ENCODE data around the gene R3HDM1.
"Not testable (repeated sequence)": the region's sequence is repeated elsewhere in the genome, so short reads cannot be mapped to it uniquely, and the experiment has no call there.

The R3HDM1 gene

DNA sequence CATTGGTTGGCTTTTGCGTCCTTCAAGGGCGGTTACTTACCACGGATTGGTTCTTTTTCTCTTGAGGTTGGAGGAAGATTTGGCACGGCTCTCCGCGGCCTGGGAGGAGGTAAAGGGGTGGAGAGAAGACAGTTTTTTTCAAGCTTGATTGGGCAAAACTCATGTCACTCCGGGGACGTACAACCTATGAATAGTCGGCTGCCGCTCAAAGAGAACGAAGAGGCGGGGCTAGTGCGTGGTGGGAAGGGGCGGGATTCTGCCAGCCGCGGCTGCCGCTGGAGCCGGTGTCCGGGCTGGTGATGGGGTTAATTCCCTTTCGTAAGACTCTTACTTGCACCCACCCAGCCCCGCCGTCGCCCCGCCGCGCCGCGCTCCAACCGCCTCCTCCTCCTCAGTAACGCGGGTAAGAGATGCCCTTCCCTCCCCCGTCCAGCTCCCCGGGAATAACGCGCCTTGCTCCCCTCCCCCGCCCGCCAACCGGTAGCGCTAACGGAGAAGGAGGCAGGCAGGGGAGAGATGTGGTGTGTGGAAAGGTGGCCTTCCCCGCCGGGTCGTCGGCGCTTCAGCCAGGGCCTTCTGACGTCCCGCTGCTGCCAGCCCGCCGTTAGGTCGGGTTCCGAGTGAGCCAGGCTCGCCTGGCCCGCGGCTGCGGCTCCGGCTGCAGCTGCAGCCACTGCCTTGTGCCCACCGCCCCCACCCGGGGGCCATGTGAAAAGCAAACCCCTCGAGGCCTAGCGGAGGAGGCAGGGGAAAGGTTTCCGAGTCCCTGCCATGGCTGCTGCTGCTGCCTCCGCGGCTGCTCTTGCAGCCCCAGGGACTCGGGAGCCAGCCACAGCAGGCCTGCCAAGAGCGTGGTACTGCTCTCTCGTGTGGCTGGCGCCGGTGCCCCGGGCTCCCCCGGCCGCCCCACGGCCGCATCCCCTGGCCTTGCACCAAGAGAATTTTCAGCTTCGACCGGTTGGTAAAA, at the start of gene R3HDM1:
Gene R3HDM1, plus strand, starts transcription at position 254 of the 967 bp plus-strand sequence. CDS start 73,362 bp downstream, outside the sequence.
- peak; percentile 100 for DNase-seq (ENCODE audit: low spot score)

DNA sequence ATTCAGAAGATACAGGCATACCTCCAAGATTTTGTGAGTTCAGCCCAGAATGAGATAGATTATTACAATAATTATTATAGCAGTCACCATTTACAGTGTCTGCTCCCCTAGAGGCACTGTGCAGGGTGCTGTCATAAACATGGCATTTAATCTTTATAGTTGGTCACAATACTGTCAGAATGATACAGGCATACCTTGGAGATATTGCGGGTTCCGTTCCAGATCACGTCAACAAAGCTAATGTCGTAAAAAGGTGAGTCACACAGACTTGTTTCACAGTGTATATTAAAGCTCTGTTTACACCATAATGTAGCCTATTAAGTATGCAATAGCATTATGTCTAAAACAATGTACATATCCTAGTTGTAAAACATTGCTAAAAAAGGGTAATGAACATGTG, 45.8 kb upstream of the R3HDM1 start:
- DNase-seq (ENCODE audit: low spot score), result no peak

DNA sequence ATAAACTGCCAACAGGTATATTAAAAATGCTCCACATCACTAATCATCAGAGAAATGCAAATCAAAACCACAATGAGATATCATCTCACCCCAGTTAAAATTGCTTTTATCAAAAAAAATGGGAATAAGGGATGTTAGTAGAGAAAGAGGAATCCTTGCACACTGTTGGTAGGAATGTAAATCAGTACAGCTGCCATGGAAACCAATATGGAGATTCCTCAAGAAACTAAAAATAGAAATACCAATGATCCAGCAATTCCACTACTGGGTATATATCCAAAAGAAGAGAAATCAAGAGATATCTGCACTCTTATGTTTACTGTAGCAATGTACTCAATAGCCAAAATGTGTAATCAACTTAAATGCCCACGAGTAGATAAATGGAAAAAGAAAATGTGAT, 40.9 kb upstream of the R3HDM1 start:
- no peak for DNase-seq (ENCODE audit: low spot score)

DNA sequence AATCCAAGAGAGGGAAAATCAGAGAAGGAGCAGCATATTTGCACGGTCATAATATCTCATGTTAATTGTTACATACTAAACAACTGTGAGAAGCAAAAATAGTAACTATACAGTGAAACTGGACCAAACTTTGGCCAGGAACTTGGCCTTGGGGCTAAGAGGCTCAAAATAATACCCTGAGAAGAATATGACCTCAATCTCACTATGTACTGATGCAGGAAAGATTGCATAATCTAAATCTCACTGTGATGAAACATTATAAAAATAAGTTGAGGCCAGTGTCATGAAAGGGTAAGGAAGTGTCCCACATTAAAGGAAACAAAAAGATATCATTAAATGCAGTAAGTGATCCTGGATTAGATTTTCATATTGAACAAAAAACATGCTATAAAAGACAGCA, 36.8 kb upstream of the R3HDM1 start:
- DNase-seq (ENCODE audit: low spot score), result no peak

DNA sequence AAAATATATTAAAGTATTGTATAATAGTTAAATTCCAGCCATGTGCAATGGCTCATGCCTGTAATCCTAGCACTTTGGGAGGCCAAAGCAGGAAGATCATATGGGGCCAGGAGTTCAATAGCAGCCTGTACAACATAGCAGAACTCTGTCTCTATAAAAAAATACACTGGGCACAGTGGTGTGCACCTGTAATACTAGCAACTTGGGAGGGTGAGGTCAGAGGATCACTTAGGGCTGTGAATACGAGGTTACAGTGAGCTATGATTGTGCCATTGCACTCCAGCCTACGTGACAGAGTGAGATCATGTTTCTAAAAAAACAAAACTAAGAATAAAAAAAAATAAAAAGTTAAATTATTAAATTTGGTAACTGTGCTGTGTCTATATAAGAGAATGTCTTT, 36.4 kb upstream of the R3HDM1 start:
- no peak for DNase-seq (ENCODE audit: low spot score)

DNA sequence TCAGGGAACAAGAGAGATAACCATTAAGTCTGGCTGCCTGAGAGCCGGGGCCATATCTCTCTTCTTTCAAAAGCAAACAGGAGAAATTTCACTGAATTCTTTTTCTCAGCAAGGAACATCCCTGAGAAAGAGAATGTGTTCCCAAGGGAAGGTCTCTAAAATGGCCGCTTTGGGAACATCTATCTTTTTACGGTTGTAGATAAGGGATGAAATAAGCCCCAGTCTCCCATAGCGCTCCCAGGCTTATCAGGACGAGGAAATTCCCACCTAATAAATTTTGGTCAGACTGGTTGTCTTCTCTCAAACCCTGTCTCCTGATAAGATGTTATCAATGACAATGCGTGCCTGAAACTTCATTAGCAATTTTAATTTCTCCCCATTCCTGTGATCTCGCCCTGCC, 32.7 kb upstream of the R3HDM1 start:
- DNase-seq (ENCODE audit: low spot score), result not testable (repeated sequence)

DNA sequence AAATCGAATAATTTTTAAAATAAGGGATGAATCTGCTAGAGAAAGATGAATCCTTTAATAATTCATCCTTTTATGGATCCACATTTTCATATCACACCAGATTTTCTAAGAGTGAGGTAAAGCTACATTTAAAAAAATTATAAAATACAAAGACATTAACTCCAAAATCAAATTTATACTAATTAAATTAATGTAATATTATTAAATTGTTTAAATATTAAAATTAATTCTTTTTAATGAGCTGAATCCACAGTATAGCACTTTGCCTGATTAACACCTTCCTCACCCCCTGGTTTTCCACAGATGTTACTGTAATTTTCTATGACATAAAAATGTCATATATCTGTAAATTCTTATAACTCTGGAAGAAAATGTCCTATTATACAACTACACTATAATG, 26.5 kb upstream of the R3HDM1 start:
- DNase-seq (ENCODE audit: low spot score), result no peak

DNA sequence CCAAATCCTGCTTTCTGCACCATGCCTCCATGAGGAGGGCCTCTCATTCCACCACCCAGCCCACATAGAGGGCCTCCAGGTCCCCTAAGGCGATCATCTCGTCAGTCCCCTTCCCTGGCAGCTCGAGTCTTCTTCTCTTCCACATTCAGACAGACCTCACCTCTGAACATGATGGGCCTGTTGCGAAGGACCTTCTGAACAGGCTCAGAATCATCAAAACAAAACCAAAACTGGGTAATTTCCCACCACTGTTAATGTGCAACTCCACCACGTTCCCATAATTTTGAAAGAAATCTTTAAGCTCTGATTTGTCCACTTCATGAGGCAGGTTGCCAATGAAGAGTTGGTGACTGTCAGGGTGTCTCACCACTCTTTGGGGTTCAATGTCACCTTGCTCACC, 20.7 kb upstream of the R3HDM1 start:
- DNase-seq (ENCODE audit: low spot score), result no peak

DNA sequence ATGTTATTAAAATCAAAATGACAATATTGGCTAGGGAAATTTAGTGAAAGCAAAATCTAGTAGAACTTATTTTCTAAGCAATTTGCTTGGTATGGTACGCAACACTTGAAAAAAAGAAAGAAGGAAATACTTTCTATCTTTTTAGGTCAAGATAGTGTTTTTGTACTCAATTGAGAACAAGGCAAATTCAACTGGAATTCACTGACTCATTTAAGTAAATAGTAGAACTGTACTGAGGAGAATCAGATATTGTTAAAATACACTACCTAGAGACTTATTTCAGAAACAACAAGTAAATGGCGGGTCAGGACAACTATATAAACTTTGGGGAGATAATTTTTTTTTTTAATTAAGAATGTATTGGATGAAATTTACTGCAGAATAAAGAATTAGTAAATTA, 19.2 kb upstream of the R3HDM1 start:
- DNase-seq (ENCODE audit: low spot score), result no peak

DNA sequence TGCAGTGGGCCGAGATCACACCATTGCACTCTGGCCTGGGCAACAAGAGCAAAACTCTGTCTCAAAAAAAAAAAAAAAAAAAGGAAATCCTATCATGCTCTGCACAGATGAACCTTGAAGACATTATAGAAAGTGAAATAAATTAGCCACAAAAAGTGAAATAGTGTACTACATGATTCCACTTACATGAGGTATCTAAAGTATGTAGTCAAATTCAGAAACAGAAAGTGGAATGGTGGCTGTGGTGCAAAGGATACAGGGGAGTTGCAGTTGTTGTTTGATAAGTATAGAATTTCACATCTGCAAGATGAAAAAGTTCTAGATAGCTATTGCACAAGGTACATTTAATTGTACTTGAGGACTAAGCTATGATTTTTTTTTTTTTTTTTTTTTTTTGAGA, 5.5 kb upstream of the R3HDM1 start:
- DNase-seq (ENCODE audit: low spot score), result no peak

DNA sequence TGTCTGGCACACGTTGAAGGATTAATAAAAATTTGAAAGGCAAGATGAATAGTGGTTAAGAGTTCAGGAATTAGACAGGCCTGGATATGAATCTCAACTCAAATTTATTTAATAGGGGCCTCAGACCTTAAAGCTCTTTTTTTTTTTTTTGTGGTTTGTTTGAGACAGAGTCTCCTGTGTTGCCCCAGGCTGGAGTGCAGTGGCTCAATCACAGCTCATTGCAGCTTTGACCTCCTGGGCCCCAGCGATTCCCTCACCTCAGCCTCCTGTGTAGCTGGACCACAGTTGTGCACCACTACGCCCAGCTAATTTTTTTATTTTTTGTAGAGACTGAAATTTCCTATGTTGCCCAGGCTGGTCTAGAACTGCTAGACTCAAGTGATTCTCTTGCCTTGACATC, 3.3 kb upstream of the R3HDM1 start:
- DNase-seq (ENCODE audit: low spot score), result no peak

DNA sequence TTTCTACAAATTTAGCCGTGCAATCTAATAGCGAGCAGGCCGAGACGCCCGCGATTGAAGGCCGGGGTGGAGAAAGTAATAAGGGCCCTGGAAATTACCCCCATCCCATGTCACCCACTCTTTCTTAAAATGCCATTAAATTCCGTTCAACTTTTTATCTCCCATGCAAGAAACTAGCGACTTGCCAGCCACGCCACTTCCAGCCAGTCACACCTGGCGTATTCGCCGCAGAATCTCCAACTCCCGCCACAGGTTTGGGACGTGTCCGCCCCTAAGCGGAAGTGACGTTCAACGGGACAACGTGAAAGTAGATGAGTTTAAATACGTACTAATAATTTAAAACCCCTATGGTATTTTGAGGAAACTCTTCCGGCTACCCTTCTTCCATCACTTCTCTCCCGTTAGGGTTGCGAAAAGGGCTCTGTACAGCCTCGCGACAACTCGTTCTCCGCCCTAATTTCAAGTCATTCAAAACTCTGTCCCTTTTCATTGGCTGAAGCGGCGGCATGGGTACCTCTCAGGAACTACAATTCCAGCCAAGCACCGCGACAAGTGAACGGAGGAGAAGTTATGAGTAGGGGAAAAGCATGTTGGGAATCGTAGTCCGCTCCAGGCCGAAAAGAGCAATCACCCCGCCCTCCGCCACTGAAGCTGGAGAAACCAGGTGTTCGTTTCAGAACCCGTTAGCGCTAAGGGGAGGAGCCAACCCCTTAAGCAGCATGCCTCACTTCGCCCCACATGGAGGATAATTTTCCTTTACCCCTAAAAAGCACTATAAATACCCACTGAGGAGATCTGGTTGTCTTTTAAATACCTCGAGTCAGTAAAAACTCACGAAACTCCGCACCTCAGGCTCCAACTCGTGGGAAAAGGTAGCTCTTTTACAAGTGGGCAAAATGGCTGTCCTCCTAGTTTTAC, 712 bp upstream of the R3HDM1 start, which contains the start of gene ZRANB3:
Gene ZRANB3, minus strand, starts transcription at position 906 of the 918 bp plus-strand sequence.
- DNase-seq (ENCODE audit: low spot score), result peak; percentile 99

DNA sequence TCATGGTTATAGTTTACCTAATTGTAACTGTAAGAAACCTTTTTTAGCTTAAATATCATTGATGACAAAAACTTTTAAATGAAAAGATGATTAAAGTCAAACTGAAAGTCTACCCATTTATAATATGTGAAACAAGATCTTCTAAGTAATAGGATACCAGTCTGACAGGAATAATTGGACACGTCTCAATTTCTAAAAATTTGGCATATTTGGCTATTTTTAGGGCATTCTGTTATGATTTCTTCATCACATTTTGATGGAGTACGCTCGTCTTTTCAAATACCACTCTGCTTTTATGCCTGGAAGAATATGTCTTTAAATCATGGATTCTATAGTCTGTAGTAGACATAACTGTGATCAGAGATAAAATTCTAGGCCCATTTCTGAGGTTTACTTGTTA, 1.3 kb downstream of the R3HDM1 start:
- DNase-seq (ENCODE audit: low spot score), result no peak

DNA sequence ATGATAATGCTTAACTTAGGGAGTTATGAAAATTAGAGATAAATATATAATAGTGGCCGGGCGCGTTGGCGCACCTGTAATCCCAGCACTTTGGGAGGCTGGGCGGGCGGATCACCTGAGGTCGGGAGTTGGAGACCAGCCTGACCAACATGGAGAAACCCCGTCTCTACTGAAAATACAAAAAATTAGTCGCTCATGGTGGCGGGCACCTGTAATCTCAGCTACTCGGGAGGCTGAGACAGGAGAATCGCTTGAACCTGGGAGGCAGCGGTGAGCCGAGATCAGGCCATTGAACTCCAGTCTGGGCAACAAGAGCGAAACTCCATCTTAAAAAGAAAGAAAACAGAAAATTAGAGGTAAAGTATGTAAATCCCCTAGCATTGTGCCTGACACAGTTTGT, 2.3 kb downstream of the R3HDM1 start:
- DNase-seq (ENCODE audit: low spot score), result not testable (repeated sequence)

DNA sequence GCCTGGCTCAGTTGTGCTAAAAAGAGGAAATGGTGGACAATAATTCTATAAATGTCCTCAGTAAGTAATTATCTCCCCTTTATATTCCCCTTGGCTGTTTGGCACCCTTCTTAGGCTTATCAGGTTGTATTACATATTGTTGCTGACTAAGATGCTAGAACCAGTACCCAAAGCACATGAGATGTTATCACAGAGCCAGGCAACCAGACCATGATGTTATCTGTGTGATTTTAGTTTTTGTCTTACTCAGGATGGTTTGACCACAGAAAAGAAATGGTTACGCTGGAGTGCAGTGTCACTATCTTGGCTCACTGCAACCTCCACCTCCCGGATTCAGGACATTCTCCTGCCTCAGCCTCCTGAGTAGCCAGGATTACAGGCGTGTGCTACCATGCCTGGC, 15.2 kb downstream of the R3HDM1 start:
- DNase-seq (ENCODE audit: low spot score), result no peak

DNA sequence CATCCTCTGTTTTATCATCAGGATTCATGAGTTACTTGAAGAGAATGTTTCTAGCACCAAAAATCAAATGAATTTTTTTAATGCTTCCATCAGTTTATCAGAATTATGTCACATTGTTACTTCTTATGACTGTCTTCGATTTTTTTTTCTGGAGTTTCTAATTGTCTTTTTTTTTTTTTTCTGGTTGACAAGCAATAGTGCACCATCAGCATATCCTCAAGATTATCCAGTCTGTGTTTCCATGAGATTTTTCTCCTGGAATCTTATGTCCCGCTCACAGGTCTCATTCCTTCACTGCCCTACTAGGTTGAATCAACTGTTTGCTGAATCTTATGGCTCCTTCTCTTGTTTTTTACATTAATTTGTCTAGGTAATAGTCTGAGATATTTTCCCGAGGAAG, 16.0 kb downstream of the R3HDM1 start:
- no peak for DNase-seq (ENCODE audit: low spot score)

DNA sequence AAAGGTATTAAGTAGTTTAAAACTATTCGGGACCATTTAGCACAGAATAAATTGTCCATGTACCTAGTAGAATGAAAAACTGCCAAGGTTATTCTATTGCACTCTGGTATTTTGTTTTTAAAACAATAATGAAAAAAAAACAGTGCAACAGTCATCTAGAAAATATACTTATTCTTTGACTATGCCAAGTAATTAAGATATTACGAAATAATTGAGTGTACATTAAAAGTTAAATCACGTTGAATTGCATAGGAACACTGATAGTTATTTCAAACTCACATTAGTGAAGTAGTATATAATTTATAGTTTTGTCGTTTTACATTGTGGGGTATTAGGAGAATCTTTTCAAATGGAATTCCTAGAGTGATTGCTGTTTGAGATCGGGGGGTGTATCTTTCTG, 20.1 kb downstream of the R3HDM1 start:
- DNase-seq (ENCODE audit: low spot score), result no peak

DNA sequence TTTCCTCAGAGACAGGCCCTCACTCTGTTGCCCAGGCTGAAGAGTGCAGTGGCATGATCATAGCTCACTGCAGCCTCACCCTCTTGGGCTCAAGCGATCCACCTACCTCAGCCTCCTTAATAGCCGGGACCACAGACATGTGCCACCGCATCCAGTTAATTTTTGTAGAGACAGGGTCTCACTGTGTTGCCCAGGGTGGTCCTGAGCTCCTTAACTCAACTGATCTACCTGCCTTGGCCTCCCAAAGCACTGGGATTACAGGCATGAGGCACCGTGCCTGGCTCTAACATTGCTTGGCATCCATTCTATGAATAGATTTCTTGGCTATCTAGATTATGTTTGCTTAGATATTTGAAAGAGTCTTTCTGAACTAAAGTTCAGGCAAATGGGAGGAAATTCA, 21.6 kb downstream of the R3HDM1 start:
- no peak for DNase-seq (ENCODE audit: low spot score)

DNA sequence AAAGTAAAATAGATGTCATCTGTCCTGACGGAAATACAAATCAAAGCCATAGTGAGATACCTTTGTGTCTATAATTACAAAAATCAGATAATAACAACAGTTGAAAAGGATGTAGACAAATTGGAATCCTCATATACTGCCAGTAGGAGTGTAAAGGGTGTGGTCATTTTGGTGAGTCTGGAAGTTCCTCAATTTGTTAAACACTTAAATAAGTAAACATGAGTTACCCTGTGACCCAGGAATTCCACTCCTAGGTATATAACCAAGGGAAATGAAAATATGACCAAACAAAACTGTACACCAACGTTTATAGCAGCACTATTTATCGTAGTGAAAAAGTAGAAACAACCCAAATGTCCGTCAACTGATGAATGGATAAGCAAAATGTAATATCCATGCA, 24.0 kb downstream of the R3HDM1 start:
- DNase-seq (ENCODE audit: low spot score), result no peak

DNA sequence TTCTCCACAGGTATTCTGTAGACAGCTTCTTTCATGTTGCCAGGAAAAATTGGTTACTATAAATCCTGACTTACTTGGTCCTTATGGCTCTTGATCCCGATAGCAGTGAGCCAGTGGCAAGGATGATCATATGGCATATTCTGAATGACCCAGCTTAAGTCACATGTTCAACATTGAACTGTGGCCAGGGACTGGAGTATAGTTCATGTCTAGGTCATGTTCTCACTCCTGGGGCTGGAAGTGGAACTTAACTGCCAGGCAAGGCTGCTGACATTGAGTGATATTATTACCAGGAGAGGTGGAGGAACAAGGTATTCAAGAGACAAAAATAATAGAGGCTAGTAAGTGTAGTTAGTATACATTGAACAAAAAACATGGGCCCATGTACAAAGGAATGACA, 26.2 kb downstream of the R3HDM1 start:
- no peak for DNase-seq (ENCODE audit: low spot score)

DNA sequence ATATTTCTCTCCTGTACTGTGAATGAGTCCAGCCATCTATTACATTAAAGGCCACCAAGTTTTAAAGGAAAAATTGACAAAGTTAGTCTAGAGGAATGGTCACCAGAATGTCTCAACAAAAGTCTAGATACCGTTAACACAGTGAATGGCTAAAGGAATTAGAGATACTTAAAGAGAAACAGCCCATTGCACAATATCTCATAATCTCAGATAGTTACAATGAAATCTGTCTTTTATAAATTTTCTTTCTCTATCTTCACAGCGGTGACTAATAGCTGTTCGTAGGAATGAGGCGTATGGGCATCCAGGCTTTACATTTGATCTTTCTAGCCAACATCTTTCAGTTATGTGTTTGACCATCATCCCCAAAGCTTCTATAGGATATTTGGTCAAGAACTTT, 30.6 kb downstream of the R3HDM1 start:
- no peak for DNase-seq (ENCODE audit: low spot score)

DNA sequence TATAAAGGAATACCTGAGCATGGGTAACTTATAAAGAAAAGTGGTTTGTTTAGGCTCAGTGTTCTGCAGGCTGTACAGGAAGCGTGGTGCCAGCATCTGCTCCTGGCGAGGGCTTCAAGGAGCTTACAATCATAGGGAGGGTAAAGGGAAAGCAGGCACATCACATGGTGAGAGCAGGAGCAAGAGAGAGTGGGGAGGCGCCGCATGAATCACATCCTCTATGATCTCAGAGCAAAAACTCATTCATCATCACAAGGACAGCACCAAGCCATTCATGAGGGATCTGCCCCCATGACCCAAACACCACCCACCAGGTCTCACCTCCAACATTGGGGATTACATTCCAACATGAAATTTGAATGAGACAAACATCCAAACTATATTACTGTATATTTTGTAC, 32.5 kb downstream of the R3HDM1 start:
- no peak for DNase-seq (ENCODE audit: low spot score)

DNA sequence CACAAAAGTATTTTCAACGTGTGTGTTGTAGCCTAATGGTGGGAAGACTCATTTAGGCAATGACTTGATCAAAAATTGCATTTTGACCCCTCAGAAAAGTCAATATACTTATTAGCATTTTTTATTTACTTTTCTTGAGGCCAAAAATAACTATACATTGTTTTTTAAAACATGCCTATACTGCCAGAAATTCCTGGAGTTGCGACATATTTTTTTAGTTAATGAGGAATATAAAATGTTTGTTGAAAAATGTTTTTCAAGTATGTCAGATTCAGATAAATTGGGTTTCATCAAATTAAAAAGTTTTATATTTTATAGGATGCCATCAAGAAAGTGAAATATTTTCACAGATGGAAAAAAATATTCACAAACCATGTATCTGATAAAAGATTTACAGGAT, 39.6 kb downstream of the R3HDM1 start:
- no peak for DNase-seq (ENCODE audit: low spot score)

Measured in pons (tissue), 1 donor.